Aorta (tissue), 5 donors: ENCODE results near the gene FNDC3B. TPM values are rescaled to one million over a fixed set of nuclear protein-coding genes. Genes with fewer than 3 reads are reported as not detected.
A peak's percentile ranks its signal among the peaks of the same experiment; 100 is the strongest.

Experiments used
- ATAC-seq: fragments of 200-7000 bp; cut with Tn5 transposase; one replicate; pipeline ENCODE4 v1.9.1; 2022; ENCODE audit warnings: moderate library complexity; ENCODE audit not compliant: low FRiP score
- DNase-seq, 2 donors: peaks; one replicate each; pipeline ENCODE4 v3.0.0-alpha.2; 2020
- H3K27ac ChIP-seq, 2 donors: one replicate each; pipeline ENCODE4 v1.5.1; 2013; ENCODE audit warnings: low read length in 2 of 2, mild to moderate bottlenecking in 2 of 2, moderate library complexity in 2 of 2, control low read depth in 1 of 2, inconsistent platforms in 1 of 2, low read depth in 1 of 2
- H3K27me3 ChIP-seq, 2 donors: one replicate each; pipeline ENCODE4 v1.6.1; 2013; ENCODE audit warnings: control low read depth in 1 of 2, low read length in 1 of 2, mild to moderate bottlenecking in 1 of 2, moderate library complexity in 1 of 2; ENCODE audit not compliant: insufficient read depth in 2 of 2, control insufficient read depth in 1 of 2
- H3K36me3 ChIP-seq, 2 donors: one replicate each; pipeline ENCODE4 v1.6.1; 2013; ENCODE audit warnings: control low read depth in 1 of 2, low read length in 1 of 2, mild to moderate bottlenecking in 1 of 2; ENCODE audit not compliant: insufficient read depth in 2 of 2, control insufficient read depth in 1 of 2
- H3K4me1 ChIP-seq, 2 donors: one replicate each; pipeline ENCODE4 v1.6.1; 2013; ENCODE audit warnings: low read length in 2 of 2, control low read depth in 1 of 2, mild to moderate bottlenecking in 1 of 2, moderate library complexity in 1 of 2; ENCODE audit not compliant: insufficient read depth in 2 of 2, control insufficient read depth in 1 of 2
- H3K4me3 ChIP-seq, 2 donors: one replicate each; pipeline ENCODE4 v1.5.1; 2013; ENCODE audit warnings: low read length in 2 of 2, control low read depth in 1 of 2, mild to moderate bottlenecking in 1 of 2
- H3K9me3 ChIP-seq: one replicate; pipeline ENCODE4 v1.6.1; 2013; ENCODE audit warnings: mild to moderate bottlenecking, low read length; ENCODE audit not compliant: control insufficient read depth
- WGBS, 2 donors: extraction: QIAGEN DNeasy Blood & Tissue Kit; methylation state at CpG; one replicate each; pipeline ENCODE4 v1.1.7; 2013; 5-methylcytosine and 5-hydroxymethylcytosine counted together
- intact Hi-C, 2 donors: fragments of 100-400 bp; cut with DNase I; formaldehyde crosslinking; loops; one replicate each; pipeline versions ENCODE4 v1.14.2 to v1.15.0; 2022
- polyA plus RNA-seq, 2 donors: library from polyadenylated mRNA; stranded (reverse); fragments of 200-250 nt; gene quantifications; one replicate each; pipeline ENCODE4 v1.2.3, GENCODE V29; 2013
- total RNA-seq, 2 donors: library from RNA; stranded (reverse); fragmentation: NEBNext Ultra II Directional; extraction: Animal tissue kit (Norgen Biotek cat#: 25700); gene quantifications; one replicate each; pipeline ENCODE4 v1.2.1, GENCODE V29; 2021
- donor health status: healthy with polysubstance abuse.
- donor health status: Bipolar disorder and iron deficiency.
- donor health status: DM: no; HTN: no; CAD: no.
- donor health status: DM: no; HTN: no; CAD: no.
- donor health status: DM: yes; HTN: yes; CAD: no.

FNDC3B gene
- total and polyA plus RNA-seq, 4 donors = 12.5 to 239 (median 120) TPM

GRCh38 chr3:172209333-172210321, 170.2 kb downstream of the FNDC3B start:
- peaks cover 6 to 15% of the 10 kb centered on the region in 2 donors for H3K4me1 ChIP-seq
- WGBS, 2 donors = 6 to 12% methylated on average over 28 of the region's 28 CpGs
- H3K4me3 ChIP-seq = no peak overlapping the region

DNA sequence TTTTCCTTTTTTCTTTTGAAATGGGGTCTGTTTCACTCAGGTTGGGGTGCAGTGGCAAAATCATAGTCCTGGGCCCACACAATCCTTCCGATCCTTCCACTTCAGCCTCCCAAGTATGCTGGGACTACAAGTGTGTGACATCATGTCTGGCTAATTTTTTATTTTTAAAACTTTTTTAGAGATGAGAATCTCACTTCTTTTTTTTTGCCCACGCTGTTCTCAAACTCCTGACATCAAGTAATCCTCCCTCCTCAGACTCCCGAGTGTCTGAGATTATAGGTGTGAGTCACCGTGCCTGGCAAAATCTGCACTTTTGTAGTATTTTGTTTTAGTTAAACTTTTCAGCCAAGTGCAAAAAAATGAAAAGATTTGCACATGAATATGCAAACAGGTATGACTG, 171.0 kb downstream of the FNDC3B start:
- Histone ChIP-seq H3K9me3 (no peaks in the 10 kb centered on the region), H3K36me3 (peaks cover 0 to 2% of the 10 kb centered on the region in 2 donors), H3K27ac (peak overlapping the region; percentile 78 to 91), H3K4me1 (peaks cover 5 to 7% of the 10 kb centered on the region in 2 donors), H3K27me3 (no peaks in the 10 kb centered on the region), H3K4me3 (no peak overlapping the region)
- intact Hi-C loops = loop anchor here (5.0 kb wide), 5 partner anchors 37 to 168 kb away; no protein-coding TSS in a partner anchor
- DNase-seq (no peak), ATAC-seq (peak; percentile 61)
- WGBS, 2 donors = 1 to 5% methylated on average over 4 of the region's 4 CpGs

More at GRCh38 chr3:172209333-172210321, 170.2 kb downstream of the FNDC3B start:
- peak; percentile 88 for ATAC-seq
- H3K27ac ChIP-seq = peak overlapping the region; percentile 78 to 91
- H3K27me3 ChIP-seq = no peaks in the 10 kb centered on the region
- no peaks in the 10 kb centered on the region for H3K36me3 ChIP-seq
- H3K9me3 ChIP-seq = no peaks in the 10 kb centered on the region
- intact Hi-C loops = loop anchor here (1.0 to 10.0 kb wide), 7 partner anchors 38 to 167 kb away; no protein-coding TSS in a partner anchor
- peak; percentile 89 to 92 for DNase-seq

- no peak overlapping the region for H3K4me3 ChIP-seq
- H3K27me3 ChIP-seq = no peaks in the 10 kb centered on the region
- peaks cover 0 to 2% of the 10 kb centered on the region in 2 donors for H3K36me3 ChIP-seq
- no peaks in the 10 kb centered on the region for H3K9me3 ChIP-seq
- DNase-seq (no peak), ATAC-seq (no peak)
- H3K27ac ChIP-seq = peak overlapping the region; percentile 78 to 97
- 50% methylated on average over 2 of the region's 2 CpGs for WGBS, 2 donors
- intact Hi-C loops = loop anchor here (5.0 kb wide), 5 partner anchors 36 to 169 kb away; no protein-coding TSS in a partner anchor
- H3K4me1 ChIP-seq = peaks cover 4 to 6% of the 10 kb centered on the region in 2 donors
These were observed 171.7 kb downstream of the FNDC3B start for GRCh38 chr3:172211123-172211522.

DNA sequence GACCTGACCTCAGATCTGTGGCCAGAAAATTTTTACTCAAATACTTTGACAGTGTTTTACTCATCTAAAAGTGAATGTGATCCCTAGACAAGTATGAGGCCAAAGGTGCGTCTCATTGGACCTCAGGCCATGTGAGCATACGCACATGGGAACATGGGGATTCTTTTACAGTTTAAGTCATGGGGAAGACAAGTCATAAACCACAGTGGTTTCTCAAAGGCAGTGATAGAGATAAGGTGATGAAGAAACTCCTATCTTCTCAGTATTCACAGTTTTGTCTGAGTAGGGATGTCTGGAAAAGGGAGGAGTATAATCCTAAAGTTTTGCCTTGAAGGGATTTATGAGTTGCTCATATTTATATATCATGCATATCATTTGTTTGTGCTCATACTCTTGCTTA, 173.8 kb downstream of the FNDC3B start:
- no peaks in the 10 kb centered on the region for H3K27me3 ChIP-seq
- intact Hi-C loops = loop anchor here (5.0 kb wide), 5 partner anchors 34 to 171 kb away; no protein-coding TSS in a partner anchor
- 93 to 96% methylated on average over 2 of the region's 2 CpGs for WGBS, 2 donors
- H3K9me3 ChIP-seq = no peaks in the 10 kb centered on the region
- no peak overlapping the region for H3K4me3 ChIP-seq
- DNase-seq = no peak
- H3K27ac ChIP-seq = peak overlapping the region in 1 of 2 donors; percentile 38
- no peak for ATAC-seq
- H3K36me3 ChIP-seq = peaks cover 0 to 2% of the 10 kb centered on the region in 2 donors
- H3K4me1 ChIP-seq = peaks cover 4 to 11% of the 10 kb centered on the region in 2 donors

DNA sequence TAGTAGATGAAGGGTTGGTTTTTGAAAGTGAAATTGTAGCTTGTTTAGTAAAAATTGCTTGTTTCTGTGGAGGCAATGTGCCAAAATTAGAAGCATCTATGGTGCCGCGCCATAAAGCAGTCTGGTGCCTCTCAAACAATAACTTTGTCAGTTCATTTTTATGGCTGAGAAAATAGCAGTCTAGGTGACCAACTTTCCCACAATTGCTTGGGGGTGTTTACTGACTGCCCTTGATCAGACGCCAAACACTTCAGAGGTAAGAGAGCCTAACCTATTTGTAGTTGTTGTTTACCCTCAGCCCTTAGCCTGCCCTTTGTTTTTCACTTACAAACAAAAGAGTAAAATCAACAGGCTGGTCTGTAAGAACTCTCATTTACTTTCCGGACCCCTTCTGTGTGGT, 174.5 kb downstream of the FNDC3B start:
- 47 to 71% methylated on average over 3 to 4 of the region's 4 CpGs for WGBS, 2 donors
- Histone ChIP-seq H3K4me3 (no peak overlapping the region), H3K9me3 (no peaks in the 10 kb centered on the region), H3K4me1 (peaks cover 7 to 11% of the 10 kb centered on the region in 2 donors), H3K36me3 (peaks cover 0 to 2% of the 10 kb centered on the region in 2 donors), H3K27me3 (no peaks in the 10 kb centered on the region), H3K27ac (peak overlapping the region in 1 of 2 donors; percentile 30)
- ATAC-seq = no peak
- intact Hi-C loops = loop anchor here (5.0 kb wide), 5 partner anchors 33 to 172 kb away; no protein-coding TSS in a partner anchor
- no peak for DNase-seq

DNA sequence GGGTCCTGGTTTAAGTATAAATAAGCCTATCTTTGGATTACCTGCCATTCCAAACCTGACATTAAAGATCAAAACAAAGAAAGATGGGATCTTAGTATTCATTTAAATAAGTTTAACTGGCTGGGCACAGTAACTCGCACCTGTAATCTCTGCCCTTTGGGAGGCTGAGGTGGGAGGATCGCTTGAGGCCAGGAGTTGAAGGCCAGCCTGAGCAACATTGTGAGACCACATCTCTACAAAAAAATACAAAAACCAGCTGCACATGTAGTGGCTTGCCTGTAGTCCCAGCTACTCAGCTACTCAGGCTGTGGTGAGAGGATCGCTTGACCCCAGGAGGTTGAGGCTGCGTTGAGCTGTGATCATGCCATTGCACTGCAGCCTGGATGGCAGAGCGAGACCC, 176.9 kb downstream of the FNDC3B start:
- H3K36me3 ChIP-seq = peaks cover 0 to 2% of the 10 kb centered on the region in 2 donors
- no peak for ATAC-seq
- no peaks in the 10 kb centered on the region for H3K27me3 ChIP-seq
- no peak overlapping the region for H3K27ac ChIP-seq
- H3K9me3 ChIP-seq = no peaks in the 10 kb centered on the region
- 97% methylated on average over 5 of the region's 5 CpGs for WGBS, 2 donors
- intact Hi-C loops = no loop called here
- H3K4me1 ChIP-seq = peaks cover 7 to 9% of the 10 kb centered on the region in 2 donors
- H3K4me3 ChIP-seq = no peak overlapping the region
- no peak for DNase-seq

- H3K27me3 ChIP-seq = no peaks in the 10 kb centered on the region
- peaks cover 7 to 9% of the 10 kb centered on the region in 2 donors for H3K4me1 ChIP-seq
- DNase-seq (no peak), ATAC-seq (no peak)
- peaks cover 0 to 2% of the 10 kb centered on the region in 2 donors for H3K36me3 ChIP-seq
- H3K4me3 ChIP-seq = no peak overlapping the region
- no peaks in the 10 kb centered on the region for H3K9me3 ChIP-seq
- H3K27ac ChIP-seq = no peak overlapping the region
- intact Hi-C loops = no loop called here
- 51 to 61% methylated on average over 3 of the region's 3 CpGs for WGBS, 2 donors
These were observed 177.5 kb downstream of the FNDC3B start for GRCh38 chr3:172216911-172217310.

DNA sequence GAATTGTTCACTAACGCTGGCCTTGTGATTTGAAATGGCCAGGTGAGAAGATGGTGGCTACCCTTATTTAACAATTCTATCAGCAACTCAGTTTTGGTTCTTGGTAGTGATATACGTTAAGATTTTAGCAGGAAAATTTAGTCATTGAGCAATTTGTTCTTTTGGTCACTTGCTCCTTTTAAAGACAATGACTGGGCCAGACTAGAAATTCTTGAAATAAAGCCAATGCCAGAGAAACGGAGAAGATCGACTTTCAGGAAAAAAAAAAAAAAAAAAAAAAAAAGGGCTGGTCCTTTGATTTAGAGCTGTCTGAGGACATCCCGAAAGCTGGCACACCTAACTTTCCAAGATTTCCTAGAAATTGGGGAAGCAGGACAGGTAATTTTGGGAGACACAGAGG, 178.5 kb downstream of the FNDC3B start:
- Histone ChIP-seq H3K36me3 (peaks cover 0 to 2% of the 10 kb centered on the region in 2 donors), H3K27ac (no peak overlapping the region), H3K4me3 (no peak overlapping the region), H3K27me3 (no peaks in the 10 kb centered on the region), H3K9me3 (no peaks in the 10 kb centered on the region), H3K4me1 (peaks cover 7 to 9% of the 10 kb centered on the region in 2 donors)
- ATAC-seq = no peak
- no peak for DNase-seq
- 20 to 24% methylated on average over 5 of the region's 5 CpGs for WGBS, 2 donors
- intact Hi-C loops = no loop called here
